ENCODE data around the gene OAS1.

Gene OAS1

GRCh38 chr12:112961074-112961473 is 54.3 kb downstream of the OAS1 start:
- in situ Hi-C loops (cut with MboI; ENCODE audit: low pct_unique_long_range_greater_than_20kb, low sequenced_read_pairs): no loop called here
- DNase-seq: no peak

GRCh38 chr12:112961536-112961935 is 54.8 kb downstream of the OAS1 start:
- no peak for DNase-seq
- in situ Hi-C loops (cut with MboI; ENCODE audit: low pct_unique_long_range_greater_than_20kb, low sequenced_read_pairs): no loop called here

GRCh38 chr12:112962561-112962960 is 55.8 kb downstream of the OAS1 start:
- in situ Hi-C loops (cut with MboI; ENCODE audit: low pct_unique_long_range_greater_than_20kb, low sequenced_read_pairs): no loop called here
- no peak for DNase-seq

GRCh38 chr12:112963227-112963861 is 56.6 kb downstream of the OAS1 start:
- DNase-seq: no peak
- in situ Hi-C loops (cut with MboI; ENCODE audit: low pct_unique_long_range_greater_than_20kb, low sequenced_read_pairs): no loop called here

GRCh38 chr12:112964067-112964670 is 57.4 kb downstream of the OAS1 start:
- in situ Hi-C loops (cut with MboI; ENCODE audit: low pct_unique_long_range_greater_than_20kb, low sequenced_read_pairs): no loop called here
- no peak for DNase-seq

GRCh38 chr12:112964915-112965314 is 58.2 kb downstream of the OAS1 start:
- no peak for DNase-seq
- in situ Hi-C loops (cut with MboI; ENCODE audit: low pct_unique_long_range_greater_than_20kb, low sequenced_read_pairs): no loop called here

- in situ Hi-C loops (cut with MboI; ENCODE audit: low pct_unique_long_range_greater_than_20kb, low sequenced_read_pairs): no loop called here
- DNase-seq: no peak
These were observed 58.9 kb downstream of the OAS1 start for GRCh38 chr12:112965643-112966042.

GRCh38 chr12:112967306-112967705 is 60.5 kb downstream of the OAS1 start:
- DNase-seq: no peak
- in situ Hi-C loops (cut with MboI; ENCODE audit: low pct_unique_long_range_greater_than_20kb, low sequenced_read_pairs): no loop called here

GRCh38 chr12:112967858-112968257 is 61.1 kb downstream of the OAS1 start:
- DNase-seq: no peak
- in situ Hi-C loops (cut with MboI; ENCODE audit: low pct_unique_long_range_greater_than_20kb, low sequenced_read_pairs): no loop called here
